Activated T-cell treated with anti-CD3 and anti-CD28 coated beads, Interleukin-2, amount 50 U/mL, for 4 hours (primary cell): Measurements from ENCODE around the gene OR2A2. TPM values are rescaled to one million over a fixed set of nuclear protein-coding genes. Genes with fewer than 3 reads are reported as not detected.
"Not testable (repeated sequence)": the region's sequence is repeated elsewhere in the genome, so short reads cannot be mapped to it uniquely, and the experiment has no call there.

ENCODE experiments used
- ATAC-seq, 2 donors: fragments of 200-7000 bp; cut with Tn5 transposase; one replicate each; pipeline ENCODE4 v1.10.0; 2021
- DNase-seq: peaks from one replicate; pipeline ENCODE4 v3.0.0-alpha.2; 2020
- H3K27me3 Mint-ChIP-seq: one replicate; pipeline ENCODE4 v1.8.0; 2021; ENCODE audit warnings: low read depth, mixed read lengths
- H3K36me3 Mint-ChIP-seq: one replicate; pipeline ENCODE4 v1.8.0; 2022; ENCODE audit warnings: mixed read lengths; ENCODE audit not compliant: insufficient read depth
- H3K4me1 Mint-ChIP-seq: one replicate; pipeline ENCODE4 v1.8.0; 2021; ENCODE audit warnings: low read depth, mixed read lengths
- H3K4me3 Mint-ChIP-seq: one replicate; pipeline ENCODE4 v1.8.0; 2021; ENCODE audit warnings: mild to moderate bottlenecking, moderate library complexity, mixed read lengths
- H3K9me3 Mint-ChIP-seq: one replicate; pipeline ENCODE4 v1.8.0; 2021; ENCODE audit warnings: mixed read lengths
- total RNA-seq, 3 donors: library from RNA; stranded (reverse); gene quantifications; one replicate each; pipeline ENCODE4 v1.2.1, GENCODE V29; 2021

OR2A2 gene
- total RNA-seq, 3 donors from 2014 or later: not detected

GRCh38 chr7:144118341-144118740 is 9.0 kb downstream of the OR2A2 start:
- DNase-seq: no peak
- ATAC-seq: no peak
- Mint-ChIP-seq H3K27me3 (peaks cover 3% of the 10 kb centered on the region), H3K4me1 (no peaks in the 10 kb centered on the region), H3K36me3 (no peaks in the 10 kb centered on the region), H3K9me3 (no peaks in the 10 kb centered on the region), H3K4me3 (no peak overlapping the region)

DNA sequence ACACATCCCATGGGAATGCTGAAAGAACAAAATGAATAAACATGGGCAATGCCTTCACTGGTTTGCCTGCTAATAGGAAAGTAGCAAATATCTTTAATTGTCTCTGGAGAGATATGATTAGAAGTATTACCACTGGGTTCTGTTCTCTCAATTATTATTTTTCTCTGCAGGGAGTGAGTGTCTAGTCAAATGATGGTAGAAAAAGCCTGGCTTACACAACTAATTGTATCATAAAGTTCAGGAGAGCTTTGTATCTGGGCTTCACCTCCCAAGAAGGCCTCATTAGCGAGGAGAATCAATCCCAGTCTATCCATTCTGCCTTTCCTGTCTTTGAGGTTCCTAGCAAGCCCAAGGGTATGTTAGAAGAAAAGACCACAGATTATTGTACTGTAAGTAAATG is 13.5 kb downstream of the OR2A2 start, which contains the start of gene OR2A14:
Gene OR2A14, plus strand, starts transcription at position 301 of the 400 bp plus-strand sequence. CDS start 5,937 bp downstream, outside the sequence.
- no peaks in the 10 kb centered on the region for H3K9me3 Mint-ChIP-seq
- H3K4me1 Mint-ChIP-seq: no peaks in the 10 kb centered on the region
- DNase-seq (no peak), ATAC-seq (no peak)
- no peaks in the 10 kb centered on the region for H3K27me3 Mint-ChIP-seq
- H3K4me3 Mint-ChIP-seq: no peak within 1 kb of the TSS
- no peaks in the 10 kb centered on the region for H3K36me3 Mint-ChIP-seq

DNA sequence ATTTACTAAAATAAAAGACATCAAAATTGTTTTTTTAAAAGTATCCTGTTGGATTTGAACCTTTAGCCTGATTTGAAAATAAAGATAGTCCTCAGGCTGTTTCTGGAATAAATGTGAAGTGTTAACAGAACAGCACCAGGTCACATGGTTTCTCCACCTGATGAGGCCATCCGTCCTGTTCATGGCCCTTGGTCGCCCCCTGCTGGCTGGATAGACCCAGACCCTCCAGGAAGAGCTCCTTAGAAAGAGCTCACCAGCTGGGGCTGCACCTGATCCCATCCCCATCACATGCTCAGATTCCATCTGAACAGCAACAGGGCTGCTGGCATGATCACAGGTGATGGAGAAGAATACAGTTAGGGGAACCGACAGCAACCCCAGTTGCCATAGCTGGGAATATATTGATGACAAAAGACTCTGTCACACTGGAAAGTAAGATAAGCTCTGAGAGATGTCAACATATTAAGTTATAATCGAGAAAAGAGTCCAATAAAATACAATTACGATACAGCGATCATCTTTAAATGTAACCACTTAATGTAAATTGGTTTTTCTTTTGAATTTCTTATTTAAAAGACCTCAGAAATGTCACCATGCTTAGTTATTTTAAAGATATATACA is 18.4 kb downstream of the OR2A2 start:
- Mint-ChIP-seq H3K4me3 (no peak overlapping the region), H3K27me3 (peaks cover 2% of the 10 kb centered on the region), H3K4me1 (no peaks in the 10 kb centered on the region), H3K9me3 (no peaks in the 10 kb centered on the region), H3K36me3 (no peaks in the 10 kb centered on the region)
- ATAC-seq (peak; percentile 95 to 99), DNase-seq (peak; percentile 85)

- H3K4me1 Mint-ChIP-seq, H3K9me3 Mint-ChIP-seq, H3K27me3 Mint-ChIP-seq: not testable (repeated sequence)
Measured at GRCh38 chr7:144129601-144130000, 20.2 kb downstream of the OR2A2 start.

DNA sequence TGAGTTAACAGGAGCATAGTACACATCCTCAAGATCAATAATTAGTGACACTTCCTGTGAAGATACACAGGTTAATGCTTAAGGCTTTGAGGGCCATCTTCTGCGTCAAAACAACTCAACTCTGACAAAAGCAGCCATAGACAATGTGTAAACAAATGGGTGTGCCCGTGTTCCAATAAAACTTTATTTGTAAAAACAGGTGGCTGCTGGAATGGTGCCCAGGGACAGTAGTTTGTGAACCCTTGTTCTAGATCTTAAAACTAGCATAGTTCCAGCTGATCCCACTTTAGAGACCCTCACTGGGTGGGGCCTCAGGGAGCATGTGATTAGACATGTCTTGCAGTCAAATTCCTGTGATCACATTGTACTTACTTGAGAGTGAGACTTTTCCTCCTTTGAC is 21.3 kb downstream of the OR2A2 start:
- no peaks in the 10 kb centered on the region for H3K4me1 Mint-ChIP-seq
- no peaks in the 10 kb centered on the region for H3K9me3 Mint-ChIP-seq
- H3K4me3 Mint-ChIP-seq: no peak overlapping the region
- DNase-seq (no peak), ATAC-seq (no peak)
- H3K27me3 Mint-ChIP-seq: peaks cover 2% of the 10 kb centered on the region
- no peaks in the 10 kb centered on the region for H3K36me3 Mint-ChIP-seq

More at GRCh38 chr7:144129601-144130000, 20.2 kb downstream of the OR2A2 start:
- ATAC-seq, DNase-seq, H3K36me3 Mint-ChIP-seq, H3K4me3 Mint-ChIP-seq: not testable (repeated sequence)

- DNase-seq (no peak), ATAC-seq (no peak)
- Mint-ChIP-seq H3K4me3 (no peak overlapping the region), H3K4me1 (no peaks in the 10 kb centered on the region), H3K36me3 (no peaks in the 10 kb centered on the region), H3K9me3 (no peaks in the 10 kb centered on the region), H3K27me3 (peaks cover 4% of the 10 kb centered on the region)
Measured at GRCh38 chr7:144132262-144132661, 22.9 kb downstream of the OR2A2 start.

GRCh38 chr7:144133307-144133706 is 23.9 kb downstream of the OR2A2 start:
- Mint-ChIP-seq H3K4me3 (no peak overlapping the region), H3K4me1 (no peaks in the 10 kb centered on the region), H3K27me3 (peaks cover 4% of the 10 kb centered on the region), H3K36me3 (no peaks in the 10 kb centered on the region), H3K9me3 (no peaks in the 10 kb centered on the region)
- no peak for DNase-seq
- ATAC-seq: no peak

- H3K9me3 Mint-ChIP-seq: no peaks in the 10 kb centered on the region
- H3K36me3 Mint-ChIP-seq: no peaks in the 10 kb centered on the region
- no peak for DNase-seq
- H3K4me3 Mint-ChIP-seq: no peak overlapping the region
- no peak for ATAC-seq
- H3K4me1 Mint-ChIP-seq: no peaks in the 10 kb centered on the region
- H3K27me3 Mint-ChIP-seq: peaks cover 4% of the 10 kb centered on the region
Measured at GRCh38 chr7:144134116-144134515, 24.7 kb downstream of the OR2A2 start.

GRCh38 chr7:144137501-144137900 is 28.1 kb downstream of the OR2A2 start:
- DNase-seq (no peak), ATAC-seq (no peak)
- no peaks in the 10 kb centered on the region for H3K9me3 Mint-ChIP-seq
- H3K4me3 Mint-ChIP-seq: no peak overlapping the region
- H3K36me3 Mint-ChIP-seq: no peaks in the 10 kb centered on the region
- H3K27me3 Mint-ChIP-seq: peaks cover 2% of the 10 kb centered on the region
- no peaks in the 10 kb centered on the region for H3K4me1 Mint-ChIP-seq

DNA sequence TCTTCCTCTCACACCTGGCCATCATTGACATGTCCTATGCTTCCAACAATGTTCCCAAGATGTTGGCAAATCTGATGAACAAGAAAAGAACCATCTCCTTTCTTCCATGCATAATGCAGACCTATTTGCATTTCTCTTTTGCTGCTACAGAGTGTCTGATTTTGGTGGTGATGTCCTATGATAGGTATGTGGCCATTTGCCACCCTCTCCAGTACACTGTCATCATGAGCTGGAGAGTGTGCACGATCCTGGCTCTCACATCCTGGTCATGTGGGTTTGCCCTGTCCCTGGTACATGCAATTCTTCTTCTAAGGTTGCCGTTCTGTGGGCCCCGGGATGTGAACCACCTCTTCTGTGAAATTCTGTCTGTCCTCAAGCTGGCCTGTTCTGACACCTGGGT is 32.8 kb downstream of the OR2A2 start:
- no peaks in the 10 kb centered on the region for H3K27me3 Mint-ChIP-seq
- H3K4me3 Mint-ChIP-seq: no peak overlapping the region
- no peaks in the 10 kb centered on the region for H3K4me1 Mint-ChIP-seq
- peaks cover 4% of the 10 kb centered on the region for H3K9me3 Mint-ChIP-seq
- ATAC-seq (no peak), DNase-seq (no peak)
- no peaks in the 10 kb centered on the region for H3K36me3 Mint-ChIP-seq

DNA sequence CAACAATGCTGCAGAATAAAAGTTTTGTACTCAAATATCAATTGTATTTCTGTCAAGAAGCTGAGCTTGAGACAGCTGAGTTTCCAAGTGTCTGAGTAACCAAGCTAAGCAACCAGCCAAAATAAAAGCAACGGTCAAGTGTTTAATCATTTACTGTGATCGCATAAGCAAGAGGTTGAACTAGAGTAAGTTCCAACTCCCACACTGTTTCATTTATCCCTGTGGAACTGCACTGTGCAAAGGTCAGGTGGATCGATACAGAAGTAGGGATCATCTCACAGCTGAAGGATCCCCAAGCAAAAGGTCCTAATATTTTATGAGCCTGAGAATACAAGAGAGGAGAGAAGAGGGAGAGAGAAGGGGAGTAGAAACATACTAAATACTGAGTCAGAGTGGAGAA is 35.0 kb downstream of the OR2A2 start:
- peaks cover 4% of the 10 kb centered on the region for H3K36me3 Mint-ChIP-seq
- DNase-seq (no peak), ATAC-seq (no peak)
- H3K27me3 Mint-ChIP-seq: no peaks in the 10 kb centered on the region
- H3K9me3 Mint-ChIP-seq: peaks cover 23% of the 10 kb centered on the region
- H3K4me3 Mint-ChIP-seq: no peak overlapping the region
- no peaks in the 10 kb centered on the region for H3K4me1 Mint-ChIP-seq

DNA sequence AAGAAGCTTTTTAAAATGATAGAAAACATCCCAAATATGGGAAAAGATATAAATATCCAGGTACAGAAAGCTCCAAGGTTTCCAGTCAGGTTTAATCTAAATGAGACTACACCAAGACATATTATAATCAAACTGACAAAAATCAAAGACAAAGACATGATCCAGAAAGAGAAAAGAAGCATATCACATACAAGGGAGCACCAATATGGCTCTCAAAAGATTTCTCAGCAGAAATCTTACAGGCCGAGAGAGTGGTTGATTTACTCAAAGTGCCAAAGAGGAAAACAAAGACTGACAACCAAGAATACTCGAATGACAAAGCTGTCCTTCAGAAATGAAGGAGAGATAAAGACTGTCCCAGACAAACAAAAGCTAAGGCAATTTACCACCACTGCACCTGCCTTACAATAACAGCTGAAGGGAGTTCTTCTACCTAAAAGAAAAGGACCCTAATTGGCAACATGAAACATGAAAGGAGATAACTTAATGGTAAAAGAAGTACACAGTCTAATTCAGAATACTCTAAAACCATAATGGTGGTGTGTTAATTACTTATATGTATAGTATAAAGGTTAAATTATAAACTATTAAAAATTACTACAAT is 38.9 kb downstream of the OR2A2 start:
- DNase-seq (no peak), ATAC-seq (no peak)
- Mint-ChIP-seq H3K9me3 (peaks cover 33% of the 10 kb centered on the region), H3K4me1 (no peaks in the 10 kb centered on the region), H3K36me3 (peaks cover 4% of the 10 kb centered on the region), H3K27me3 (no peaks in the 10 kb centered on the region), H3K4me3 (no peak overlapping the region)

DNA sequence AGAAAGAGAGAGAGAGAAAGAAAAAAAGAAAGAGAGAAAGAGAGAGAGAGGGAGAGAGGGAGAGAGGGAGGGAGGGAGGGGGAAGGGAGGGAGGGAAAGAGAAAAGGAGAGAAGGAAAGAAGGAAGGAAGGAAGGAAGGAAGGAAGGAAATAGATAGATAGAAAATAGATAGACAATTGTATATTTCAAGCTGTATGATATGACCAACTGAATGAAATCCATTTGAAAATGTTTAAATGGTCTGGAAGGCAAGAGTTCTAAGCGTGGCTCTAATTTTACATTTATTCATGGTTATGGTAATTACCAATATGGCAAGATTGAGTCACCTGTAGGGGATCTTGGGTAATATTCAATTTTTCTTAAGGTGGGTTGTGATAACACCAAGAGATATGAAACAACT is 49.5 kb downstream of the OR2A2 start:
- ATAC-seq (no peak), DNase-seq (no peak)
- Mint-ChIP-seq H3K36me3 (no peaks in the 10 kb centered on the region), H3K4me1 (no peaks in the 10 kb centered on the region), H3K27me3 (peaks cover 11% of the 10 kb centered on the region), H3K9me3 (no peaks in the 10 kb centered on the region), H3K4me3 (no peak overlapping the region)
